K562 (cell line): ENCODE results near the gene TMF1. TPM values are rescaled to one million over a fixed set of nuclear protein-coding genes. Genes with fewer than 3 reads are reported as not detected.

Experiments used
- ATAC-seq: fragments of 200-7000 bp; cut with Tn5 transposase; 3 replicates; pipeline ENCODE4 v1.9.1; 2020; ENCODE audit warnings: moderate library complexity
- BruUV-seq: library from RNA; stranded (reverse); fragments of 400-500 nt; replicated peaks from 2 replicates; lab custom pipeline; 2021; lab: Mats Ljungman, UMichigan
- CTCF ChIA-PET: fragments of 300-600 bp; formaldehyde crosslinking; extraction: SDS; loops from one replicate; lab custom pipeline; 2021; ENCODE audit warnings: low intra/inter-chr PET ratio; lab: Yijun Ruan, JAX
- POLR2A ChIA-PET: fragments of 300-600, 350-650 bp; sonication (Branson Sonifier 250); formaldehyde crosslinking; extraction: SDS; loops from one replicate; lab custom pipeline; 2021; ENCODE audit warnings: antibody characterized with exemption, inconsistent platforms; lab: Yijun Ruan, JAX
- DNase-seq, 4 experiments: peaks; one replicate each; pipeline versions ENCODE4 v3.0.0 to v3.0.0-alpha.2; 2011 to 2018; ENCODE audit warnings: low spot score in 3 of 4, mixed read lengths in 3 of 4; ENCODE audit errors: extremely low read depth in 1 of 4
- FAIRE-seq: peaks from 2 replicates; lab custom pipeline; 2011; peaks lifted over from hg19 to GRCh38; lab: Jason Lieb, UNC
- H2AFZ ChIP-seq: 2 replicates; pipeline ENCODE4 v1.6.0; 2011; ENCODE audit warnings: low read depth, low read length, control low read depth, inconsistent platforms
- H3K27ac ChIP-seq: fragments of 200-600 bp; 3 replicates; pipeline ENCODE4 v1.8.0; 2011; ENCODE audit warnings: low read depth, mild to moderate bottlenecking, control low read depth, inconsistent platforms, low read length, moderate library complexity, mixed read lengths; ENCODE audit errors: extremely low read depth
- H3K27me3 ChIP-seq, 2 experiments: fragments of 300-600 bp in 1 of 2; 2 replicates in 1 of 2; 3 replicates in 1 of 2; pipeline versions ENCODE4 v1.6.0 to v1.8.0; 2011; ENCODE audit warnings: inconsistent platforms in 2 of 2, low read length in 2 of 2, mild to moderate bottlenecking in 1 of 2, mixed read lengths in 1 of 2, moderate library complexity in 1 of 2; ENCODE audit not compliant: control insufficient read depth in 2 of 2, insufficient read depth in 2 of 2
- H3K36me3 ChIP-seq: fragments of 300-600 bp; 3 replicates; pipeline ENCODE4 v1.8.0; 2011; ENCODE audit warnings: mild to moderate bottlenecking, low read length, inconsistent platforms; ENCODE audit not compliant: control insufficient read depth, insufficient read depth
- H3K4me1 ChIP-seq, 2 experiments: fragments of 200-600 bp in 1 of 2; replicated peaks in 1 of 2; 2 replicates in 1 of 2; 3 replicates in 1 of 2; pipeline versions ENCODE4 v1.5.1 to v1.8.0; 2011; ENCODE audit warnings: inconsistent platforms in 2 of 2, low read length in 2 of 2, mild to moderate bottlenecking in 1 of 2, mixed read lengths in 1 of 2, moderate library complexity in 1 of 2; ENCODE audit not compliant: control insufficient read depth in 2 of 2, insufficient read depth in 2 of 2
- H3K4me2 ChIP-seq: 2 replicates; pipeline ENCODE4 v1.6.1; 2011; ENCODE audit warnings: low read length, control low read depth, inconsistent platforms, mixed read lengths; ENCODE audit not compliant: insufficient read depth
- H3K4me3 ChIP-seq: fragments of 200-600 bp; sonication (generic), shearing (Covaris generic); 2 replicates; pipeline ENCODE4 v1.5.1; 2016; ENCODE audit warnings: control low read depth, inconsistent platforms
- H3K79me2 ChIP-seq: fragments of 200-600 bp; 3 replicates; pipeline ENCODE4 v1.8.0; 2011; ENCODE audit warnings: low read length, inconsistent platforms; ENCODE audit not compliant: control insufficient read depth, insufficient read depth
- H3K9ac ChIP-seq, 2 experiments: 2 replicates each; pipeline versions ENCODE4 v1.6.0 to v1.6.1; 2011; ENCODE audit warnings: low read depth in 2 of 2, low read length in 2 of 2, control low read depth in 1 of 2, inconsistent platforms in 1 of 2, mild to moderate bottlenecking in 1 of 2, mixed read lengths in 1 of 2; ENCODE audit not compliant: insufficient read depth in 1 of 2
- H3K9me1 ChIP-seq: one replicate; pipeline ENCODE4 v1.6.0; 2011; ENCODE audit warnings: inconsistent platforms, mild to moderate bottlenecking, low read length, moderate library complexity; ENCODE audit not compliant: control insufficient read depth, insufficient read depth
- H3K9me3 ChIP-seq: replicated peaks from 2 replicates; pipeline ENCODE4 v1.5.1; 2011; ENCODE audit warnings: low read depth, low read length, inconsistent platforms; ENCODE audit not compliant: control insufficient read depth, insufficient read depth
- H4K20me1 ChIP-seq: replicated peaks from 2 replicates; pipeline ENCODE4 v1.6.1; 2011; ENCODE audit warnings: low read length, inconsistent platforms, mixed read lengths; ENCODE audit not compliant: control insufficient read depth, insufficient read depth
- ATF1 ChIP-seq, 2 experiments: fragments of 450-650 bp in 1 of 2; IDR thresholded peaks; 2 replicates each; pipeline ENCODE4 v1.6.1; 2016; ENCODE audit warnings: missing compliant biosample characterization in 1 of 2, missing genetic modification characterization in 1 of 2
- ATF7 ChIP-seq: fragments of 450-650 bp; IDR thresholded peaks from 2 replicates; pipeline ENCODE4 v1.7.1; 2014; ENCODE audit warnings: mild to moderate bottlenecking, moderate library complexity
- BCL6 ChIP-seq: fragments of 250-450 bp; sonication (Bioruptor Pico); IDR thresholded peaks from 2 replicates; pipeline ENCODE4 v1.4.0; 2020
- BDP1 ChIP-seq: IDR thresholded peaks from 3 replicates; pipeline ENCODE4 v1.6.1; 2011; ENCODE audit not compliant: insufficient read length, insufficient read depth
- CCAR2 ChIP-seq: fragments of 200-400 bp; formaldehyde crosslinking; IDR thresholded peaks from 2 replicates; pipeline ENCODE4 v1.6.1; 2017; ENCODE audit warnings: mild to moderate bottlenecking, low read depth, low read length
- CEBPZ ChIP-seq: fragments of 150-350 bp; IDR thresholded peaks from 2 replicates; pipeline ENCODE4 v1.6.1; 2014; ENCODE audit warnings: low read depth, mild to moderate bottlenecking, low read length, borderline replicate concordance
- CREB1 ChIP-seq, 2 experiments: sonication (generic) in 1 of 2; formaldehyde crosslinking in 1 of 2; IDR thresholded peaks; 2 replicates each; pipeline versions ENCODE4 v1.6.1 to v1.8.0; 2012 to 2022; ENCODE audit warnings: inconsistent platforms in 1 of 2, mild to moderate bottlenecking in 1 of 2, missing genetic modification reagents in 1 of 2, moderate library complexity in 1 of 2
- HDAC6 ChIP-seq: IDR thresholded peaks from 2 replicates; pipeline ENCODE4 v1.6.1; 2012; ENCODE audit warnings: low read depth, mild to moderate bottlenecking, control low read depth, inconsistent platforms, low read length, moderate library complexity
- HNRNPL ChIP-seq: fragments of 200-400 bp; formaldehyde crosslinking; IDR thresholded peaks from 2 replicates; pipeline ENCODE4 v1.6.1; 2017; ENCODE audit warnings: low read depth, mild to moderate bottlenecking, low read length
- MIER1 ChIP-seq: fragments of 450-650 bp; IDR thresholded peaks from 2 replicates; pipeline ENCODE4 v1.6.1; 2016; ENCODE audit warnings: antibody characterized with exemption, mild to moderate bottlenecking, low read depth
- RAD21 ChIP-seq, 2 experiments: fragments of 250-450 bp in 1 of 2; fragments of 450-650 bp in 1 of 2; sonication (Bioruptor Pico) in 1 of 2; formaldehyde crosslinking in 1 of 2; IDR thresholded peaks in 1 of 2; conservative IDR thresholded peaks in 1 of 2; 2 replicates each; pipeline versions ENCODE4 v1.4.0 to v1.8.0; 2020 to 2022; ENCODE audit warnings: mild to moderate bottlenecking in 2 of 2, moderate library complexity in 1 of 2
- SAP30 ChIP-seq: fragments of 200-600 bp; sonication (generic); IDR thresholded peaks from 2 replicates; pipeline ENCODE4 v1.6.1; 2012; ENCODE audit warnings: borderline replicate concordance, low read depth, mild to moderate bottlenecking, moderate library complexity, low read length, control low read depth, inconsistent platforms; ENCODE audit not compliant: insufficient read depth, poor library complexity, severe bottlenecking
- TCF15 ChIP-seq: fragments of 250-450 bp; sonication (Bioruptor Pico); IDR thresholded peaks from 2 replicates; pipeline ENCODE4 v1.8.0; 2022; ENCODE audit warnings: moderate library complexity, mild to moderate bottlenecking, inconsistent platforms
- ZEB2 ChIP-seq: fragments of 450-650 bp; IDR thresholded peaks from 2 replicates; pipeline ENCODE4 v1.6.1; 2016
- ZNF280A ChIP-seq: fragments of 450-650 bp; IDR thresholded peaks from 2 replicates; pipeline ENCODE4 v1.6.1; 2018; ENCODE audit warnings: mild to moderate bottlenecking, low read depth; ENCODE audit not compliant: partially characterized antibody
- whole genome bisulfite sequencing: fragments of 100-300 bp; shearing (Covaris generic); methylation state at CpG from one replicate; pipeline ENCODE4 v1.1.6; 2016; ENCODE audit warnings: low coverage, mixed read lengths; ENCODE audit not compliant: insufficient coverage; ENCODE audit errors: missing lambda C conversion rate; 5-methylcytosine and 5-hydroxymethylcytosine counted together
- in situ Hi-C: fragments of 300-500 bp; cut with MboI; formaldehyde crosslinking; loops from 4 replicates; pipeline ENCODE4 v1.15.0; 2018; ENCODE audit warnings: inconsistent platforms, mixed read lengths
- intact Hi-C: fragments of 100-400 bp; cut with micrococcal nuclease; formaldehyde crosslinking; loops from 2 replicates; pipeline ENCODE4 v1.14.2; 2022
- polyA plus RNA-seq, 8 experiments: library from polyadenylated mRNA; depleted of rRNA in 4 of 8; stranded (reverse) in 5 of 8; unstranded in 3 of 8; fragments of >200 nt; fragmentation: Nextera tagmentation in 2 of 8; fragmentation: Illumina TruSeq in 1 of 8; extraction: Ambion mirVana in 2 of 8; extraction: Trizol in 1 of 8; gene quantifications; 2 replicates each; pipeline versions ENCODE4 v1.2.1 to v1.2.3, GENCODE V29; 2011 to 2014; ENCODE audit warnings: inconsistent platforms in 1 of 8, missing spikeins in 1 of 8
- total RNA-seq, 7 experiments: library from RNA; depleted of rRNA in 6 of 7; stranded (reverse); fragments of >200 nt in 6 of 7; fragmentation: Illumina TruSeq in 2 of 7; extraction: Trizol in 2 of 7; gene quantifications; 2 replicates each; pipeline versions ENCODE4 v1.2.1 to v1.2.3, GENCODE V29; 2011 to 2021; ENCODE audit warnings: low replicate concordance in 1 of 7

Gene TMF1
- total and polyA plus RNA-seq, 9 of the 15 experiments (the other 6 are each of a cell fraction or from before 2014, with no cell fraction given) = 3.1 to 13.9 (median 10.3) TPM

- Histone ChIP-seq H4K20me1 (no peaks in the 10 kb centered on the region), H3K4me2 (no peak overlapping the region), H3K79me2 (no peaks in the 10 kb centered on the region), H3K9me1 (no peaks in the 10 kb centered on the region), H2AFZ (no peak overlapping the region), H3K36me3 (peaks cover 42% of the 10 kb centered on the region; the same call in 1 of the 3 replicates), H3K9ac (no peak overlapping the region), H3K9me3 (no peaks in the 10 kb centered on the region), H3K4me3 (no peak overlapping the region), H3K27ac (no peak overlapping the region), H3K27me3 (no peaks in the 10 kb centered on the region), H3K4me1 (no peaks in the 10 kb centered on the region)
- FAIRE-seq (no peak), ATAC-seq (no peak), DNase-seq (no peak)
- CTCF ChIA-PET = no interaction called here
- intact Hi-C loops (no loop called here), in situ Hi-C loops (no loop called here)
- no TSS peak for BruUV-seq
- POLR2A ChIA-PET = no interaction called here
- WGBS = 67% methylated on average over 5 of the region's 8 CpGs
- TF ChIP-seq ZEB2 (no peak), HNRNPL (no peak), CEBPZ (no peak), ZNF280A (no peak), BCL6 (CRISPR knock-in tag) (no peak), SAP30 (no peak), CREB1 (IDR thresholded peaks at IDR 0.05) (no peak), CREB1 (CRISPR knock-in tag; IDR thresholded peaks at IDR 0.05) (no peak), MIER1 (no peak), BDP1 (no peak), CCAR2 (no peak), TCF15 (CRISPR knock-in tag) (no peak), ATF1 (CRISPR knock-in tag; IDR thresholded peaks at IDR 0.05) (no peak), ATF1 (tag; IDR thresholded peaks at IDR 0.05) (no peak), RAD21 (CRISPR knock-in tag; conservative IDR thresholded peaks at IDR 0.05 in 1 of 2, IDR thresholded peaks at IDR 0.05 in 1 of 2) (no peak), ATF7 (no peak), HDAC6 (no peak)
These were observed 74.5 kb downstream of the TMF1 start for GRCh38 chr3:68977486-68978167.
